ENCODE measurements around the gene ATIC.

Gene ATIC

DNA sequence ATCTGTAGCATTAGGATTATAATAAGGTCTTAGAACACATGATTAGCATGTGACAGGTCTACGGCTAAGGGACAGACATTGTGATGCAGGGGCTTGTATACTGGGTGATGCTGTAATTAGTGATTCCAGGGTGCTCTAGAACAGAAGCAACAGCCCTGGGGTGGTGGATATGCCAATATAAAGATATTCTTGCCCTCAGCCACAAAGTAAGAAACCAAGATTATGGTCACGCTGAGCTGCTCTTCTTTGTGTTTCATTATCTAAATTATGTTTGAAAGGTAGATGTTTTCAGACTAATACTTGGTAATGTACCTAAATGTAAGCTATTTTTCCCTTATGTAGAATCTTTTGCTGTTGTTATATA lies 78.7 kb downstream of the ATIC start:
- TF ChIP-seq, protein P1, sequence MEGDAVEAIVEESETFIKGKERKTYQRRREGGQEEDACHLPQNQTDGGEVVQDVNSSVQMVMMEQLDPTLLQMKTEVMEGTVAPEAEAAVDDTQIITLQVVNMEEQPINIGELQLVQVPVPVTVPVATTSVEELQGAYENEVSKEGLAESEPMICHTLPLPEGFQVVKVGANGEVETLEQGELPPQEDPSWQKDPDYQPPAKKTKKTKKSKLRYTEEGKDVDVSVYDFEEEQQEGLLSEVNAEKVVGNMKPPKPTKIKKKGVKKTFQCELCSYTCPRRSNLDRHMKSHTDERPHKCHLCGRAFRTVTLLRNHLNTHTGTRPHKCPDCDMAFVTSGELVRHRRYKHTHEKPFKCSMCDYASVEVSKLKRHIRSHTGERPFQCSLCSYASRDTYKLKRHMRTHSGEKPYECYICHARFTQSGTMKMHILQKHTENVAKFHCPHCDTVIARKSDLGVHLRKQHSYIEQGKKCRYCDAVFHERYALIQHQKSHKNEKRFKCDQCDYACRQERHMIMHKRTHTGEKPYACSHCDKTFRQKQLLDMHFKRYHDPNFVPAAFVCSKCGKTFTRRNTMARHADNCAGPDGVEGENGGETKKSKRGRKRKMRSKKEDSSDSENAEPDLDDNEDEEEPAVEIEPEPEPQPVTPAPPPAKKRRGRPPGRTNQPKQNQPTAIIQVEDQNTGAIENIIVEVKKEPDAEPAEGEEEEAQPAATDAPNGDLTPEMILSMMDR (IDR thresholded peaks at IDR 0.05; ENCODE audit: borderline replicate concordance, insufficient read depth, low read depth, low read length) = no peak
- H3K4me3 ChIP-seq (ENCODE audit: low read depth, low read length) = no peak overlapping the region

DNA sequence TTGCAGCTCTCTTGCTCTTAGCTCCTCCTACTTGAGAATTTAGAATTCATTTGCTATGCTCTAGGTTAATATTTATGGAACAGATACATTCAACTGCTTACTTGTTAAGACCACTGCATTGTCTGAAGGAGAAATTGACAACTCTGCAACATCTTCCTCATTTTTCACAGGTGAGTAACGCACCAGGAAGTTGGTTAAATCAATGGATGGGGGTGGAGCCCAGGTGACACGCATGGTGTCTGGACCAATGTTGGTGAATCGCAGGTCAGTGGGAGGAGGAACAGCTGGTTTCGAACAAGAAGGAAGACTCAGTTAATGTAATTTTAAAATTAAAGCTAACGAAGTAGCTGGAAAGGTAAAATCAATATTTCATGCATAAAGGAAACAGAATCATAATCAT lies 79.7 kb downstream of the ATIC start:
- TF ChIP-seq, protein P1 (IDR thresholded peaks at IDR 0.05; ENCODE audit: borderline replicate concordance, insufficient read depth, low read depth, low read length) = no peak
- H3K4me3 ChIP-seq (ENCODE audit: low read depth, low read length) = no peak overlapping the region

DNA sequence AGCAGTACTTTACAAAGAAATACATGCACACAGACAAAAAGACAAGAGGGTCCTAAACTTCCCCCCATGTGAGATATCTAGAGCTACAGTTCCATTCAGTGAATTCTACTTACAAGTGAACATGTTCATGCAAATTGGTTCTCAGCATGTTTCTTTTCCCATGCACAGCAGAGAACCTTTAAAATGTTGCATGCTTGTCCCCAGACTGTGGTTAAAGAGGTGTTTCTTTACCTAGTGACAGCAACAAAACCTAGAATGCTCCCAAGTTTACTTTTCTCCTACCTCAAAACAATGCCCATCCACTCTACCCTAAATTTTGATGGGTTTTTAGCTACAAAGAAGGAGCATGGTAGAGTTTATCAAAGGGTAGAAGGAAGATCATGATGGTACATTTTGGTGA lies 80.3 kb downstream of the ATIC start:
- TF ChIP-seq, protein P1 (IDR thresholded peaks at IDR 0.05; ENCODE audit: borderline replicate concordance, insufficient read depth, low read depth, low read length) = no peak

DNA sequence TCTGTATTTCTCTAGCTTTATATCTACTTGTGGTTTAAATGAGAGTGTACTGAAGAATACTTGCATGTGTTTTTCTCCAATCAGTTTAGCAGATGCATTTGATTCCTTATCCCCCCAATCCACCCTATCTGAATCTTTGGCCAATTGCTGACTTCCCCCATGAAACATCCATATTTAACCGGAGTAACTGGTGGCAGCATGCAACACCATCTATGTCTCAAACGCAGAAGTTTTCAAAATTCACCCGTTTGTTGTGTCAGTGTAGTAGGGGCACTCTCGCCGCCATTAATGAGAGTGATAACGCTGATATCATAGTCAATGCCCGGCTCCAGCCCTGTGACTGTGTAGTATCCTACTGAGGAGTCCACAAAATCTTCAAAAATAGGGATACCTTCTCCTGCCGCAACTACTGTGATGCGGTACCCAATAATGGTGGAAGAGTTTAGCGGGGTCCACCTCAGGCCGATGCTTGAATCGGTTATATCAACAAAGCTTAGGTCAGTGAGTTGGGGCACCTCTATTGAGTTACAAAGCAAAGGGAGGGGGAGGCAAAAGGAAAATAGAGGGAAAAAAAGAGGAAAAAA lies 80.9 kb downstream of the ATIC start:
- TF ChIP-seq, protein P1 (IDR thresholded peaks at IDR 0.05; ENCODE audit: borderline replicate concordance, insufficient read depth, low read depth, low read length) = no peak
- no peak overlapping the region for H3K4me3 ChIP-seq (ENCODE audit: low read depth, low read length)

More for the DNA sequence above, 80.3 kb downstream of the ATIC start:
- H3K4me3 ChIP-seq (ENCODE audit: low read depth, low read length) = no peak overlapping the region

DNA sequence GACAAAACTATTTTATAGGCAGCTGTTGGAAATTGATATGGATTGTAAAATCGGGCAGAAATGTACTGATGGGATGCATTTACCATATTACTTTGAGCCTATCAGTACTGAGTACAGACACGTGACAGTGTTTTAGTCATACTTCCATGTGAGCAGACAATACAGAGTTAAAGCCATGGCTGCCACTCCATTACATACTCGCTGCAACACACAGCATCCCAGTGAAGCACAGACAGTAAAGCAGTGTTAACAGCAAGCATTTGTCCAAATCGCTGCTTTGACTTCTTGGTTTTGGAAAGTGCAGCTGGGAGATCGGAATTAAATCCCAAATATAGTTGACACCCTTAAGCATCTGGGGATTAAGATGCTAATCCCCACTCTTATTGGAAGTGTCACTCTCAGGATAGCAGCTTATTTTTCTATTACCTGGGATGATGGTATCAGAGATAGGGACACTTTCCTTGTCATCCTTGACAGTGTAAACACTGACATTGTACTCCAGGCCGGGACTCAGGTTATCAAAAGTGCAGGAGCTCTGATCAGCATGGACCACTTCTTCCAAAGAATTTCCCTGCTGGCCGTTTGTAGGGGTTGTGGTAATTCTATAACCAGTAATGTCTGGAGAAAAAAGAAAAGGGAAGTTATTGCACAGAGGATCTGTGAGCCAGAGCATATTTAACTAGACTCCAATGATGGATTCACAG lies 82.4 kb downstream of the ATIC start:
- TF ChIP-seq, protein P1 (IDR thresholded peaks at IDR 0.05; ENCODE audit: borderline replicate concordance, insufficient read depth, low read depth, low read length) = no peak

DNA sequence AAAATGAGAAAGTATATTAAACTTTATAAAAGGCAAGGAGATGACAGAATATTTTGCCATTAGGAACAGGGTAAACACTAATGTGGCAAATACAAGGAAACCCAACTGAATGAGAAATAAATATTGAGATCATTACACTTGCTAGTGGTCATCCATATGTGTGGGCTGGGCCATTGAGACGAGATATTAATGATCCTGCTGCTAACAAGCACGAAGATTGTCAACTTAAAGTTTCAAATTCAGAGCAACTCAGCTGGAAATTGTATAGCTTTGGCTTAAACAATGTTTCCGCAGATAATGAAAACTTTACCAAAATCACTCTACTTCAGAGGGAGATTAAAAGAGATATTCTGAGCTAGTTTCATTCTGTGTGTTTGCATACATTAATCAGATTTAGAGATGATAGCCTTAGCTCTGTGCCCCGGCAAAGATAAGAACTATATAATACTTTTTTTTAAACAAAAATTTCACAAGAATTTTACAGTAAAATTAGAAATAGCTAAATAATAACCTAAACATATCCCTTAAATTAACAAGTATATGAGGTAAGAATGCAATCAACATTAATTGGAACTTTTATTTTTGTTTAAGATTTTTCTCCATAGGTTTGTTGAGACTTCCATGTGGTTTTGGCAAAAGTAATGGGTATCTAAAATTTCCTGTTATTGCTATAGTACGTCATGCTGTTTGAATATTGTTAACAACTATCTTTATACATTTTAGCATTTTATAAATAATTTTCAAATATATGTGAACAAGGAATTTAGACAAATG lies 84.0 kb downstream of the ATIC start:
- TF ChIP-seq, protein P1 (IDR thresholded peaks at IDR 0.05; ENCODE audit: borderline replicate concordance, insufficient read depth, low read depth, low read length) = no peak
- no peak overlapping the region for H3K4me3 ChIP-seq (ENCODE audit: low read depth, low read length)

More for the DNA sequence above, 82.4 kb downstream of the ATIC start:
- no peak overlapping the region for H3K4me3 ChIP-seq (ENCODE audit: low read depth, low read length)

All from GM12875 (cell line).